LNCaP clone FGC (cell line): ENCODE measurements around the gene ARID1A.

Experiments used
- DNase-seq: peaks from one replicate; pipeline ENCODE4 v3.0.0-alpha.2; 2011; ENCODE audit warnings: low read depth
- H3K4me3 ChIP-seq: 2 replicates; pipeline ENCODE4 v1.5.1; 2011; ENCODE audit warnings: mild to moderate bottlenecking, low read depth, low read length, control low read depth
- CTCF ChIP-seq: IDR thresholded peaks from 2 replicates; pipeline ENCODE4 v1.5.1; 2012; ENCODE audit warnings: mild to moderate bottlenecking; ENCODE audit not compliant: control insufficient read depth, insufficient read depth; ENCODE audit errors: extremely low read depth

Gene ARID1A

GRCh38 chr1:26783646-26784022, 87.8 kb downstream of the ARID1A start:
- DNase-seq: no peak
- H3K4me3 ChIP-seq: no peak overlapping the region
- TF ChIP-seq CTCF: no peak

- TF ChIP-seq CTCF: no peak
- DNase-seq: no peak
- H3K4me3 ChIP-seq: no peak overlapping the region
Measured at GRCh38 chr1:26784023-26784871, 88.4 kb downstream of the ARID1A start.

- H3K4me3 ChIP-seq: no peak overlapping the region
- TF ChIP-seq CTCF: no peak
- no peak for DNase-seq
Measured at GRCh38 chr1:26784886-26785285, 89.1 kb downstream of the ARID1A start.

- TF ChIP-seq CTCF: no peak
- H3K4me3 ChIP-seq: no peak overlapping the region
- no peak for DNase-seq
Measured at GRCh38 chr1:26785611-26786436, 90.0 kb downstream of the ARID1A start.

- TF ChIP-seq CTCF: no peak
- DNase-seq: no peak
Measured at GRCh38 chr1:26786437-26787380, 90.9 kb downstream of the ARID1A start.

GRCh38 chr1:26787381-26787705, 91.5 kb downstream of the ARID1A start:
- no peak for TF ChIP-seq CTCF
- DNase-seq: no peak
- peak overlapping the region; percentile 82 for H3K4me3 ChIP-seq

More at GRCh38 chr1:26786437-26787380, 90.9 kb downstream of the ARID1A start:
- H3K4me3 ChIP-seq: peak overlapping the region; percentile 82
